GM12874 (cell line): ENCODE results near the gene SP7.

Source experiments
- TF ChIP-seq, protein P1 (sequence below): IDR thresholded peaks from 2 replicates; pipeline ENCODE4 v1.5.1; 2011; ENCODE audit warnings: low read depth, mild to moderate bottlenecking, control low read depth, low read length, moderate library complexity; ENCODE audit not compliant: insufficient read depth

The SP7 gene

DNA sequence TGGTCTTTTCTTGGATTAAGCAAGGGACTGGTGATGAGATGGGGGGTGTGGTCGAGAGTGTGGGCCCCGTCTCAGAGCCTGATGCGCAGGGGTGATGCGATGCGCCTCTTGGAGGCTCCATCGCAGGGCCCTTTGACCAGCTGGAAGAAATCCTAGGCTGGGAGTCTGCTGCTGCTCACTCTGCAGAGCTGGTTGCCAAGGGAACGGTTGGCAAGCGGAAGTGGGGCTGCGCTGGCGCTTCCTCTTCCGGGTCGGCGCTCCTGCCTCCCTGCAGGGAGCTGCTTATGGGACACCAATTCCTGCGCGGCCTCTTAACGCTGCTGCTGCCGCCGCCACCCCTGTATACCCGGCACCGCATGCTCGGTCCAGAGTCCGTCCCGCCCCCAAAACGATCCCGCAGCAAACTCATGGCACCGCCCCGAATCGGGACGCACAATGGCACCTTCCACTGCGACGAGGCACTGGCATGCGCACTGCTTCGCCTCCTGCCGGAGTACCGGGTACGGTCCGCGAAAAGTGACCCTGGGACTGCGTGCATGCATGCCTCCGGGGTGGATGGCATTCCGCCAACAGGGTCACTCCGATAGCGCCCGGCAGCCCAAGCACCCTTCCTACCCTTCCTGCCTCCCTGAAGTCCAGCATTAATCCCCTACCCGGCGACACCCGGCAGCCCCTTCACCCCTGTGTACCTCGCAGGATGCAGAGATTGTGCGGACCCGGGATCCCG lies 36.5 kb downstream of the SP7 start, which contains the start of gene MYG1:
Gene MYG1 (plus strand): TSS at position 242 of the 727 bp plus-strand sequence. CDS start 43 bp downstream, at position 285.
- TF ChIP-seq, protein P1, sequence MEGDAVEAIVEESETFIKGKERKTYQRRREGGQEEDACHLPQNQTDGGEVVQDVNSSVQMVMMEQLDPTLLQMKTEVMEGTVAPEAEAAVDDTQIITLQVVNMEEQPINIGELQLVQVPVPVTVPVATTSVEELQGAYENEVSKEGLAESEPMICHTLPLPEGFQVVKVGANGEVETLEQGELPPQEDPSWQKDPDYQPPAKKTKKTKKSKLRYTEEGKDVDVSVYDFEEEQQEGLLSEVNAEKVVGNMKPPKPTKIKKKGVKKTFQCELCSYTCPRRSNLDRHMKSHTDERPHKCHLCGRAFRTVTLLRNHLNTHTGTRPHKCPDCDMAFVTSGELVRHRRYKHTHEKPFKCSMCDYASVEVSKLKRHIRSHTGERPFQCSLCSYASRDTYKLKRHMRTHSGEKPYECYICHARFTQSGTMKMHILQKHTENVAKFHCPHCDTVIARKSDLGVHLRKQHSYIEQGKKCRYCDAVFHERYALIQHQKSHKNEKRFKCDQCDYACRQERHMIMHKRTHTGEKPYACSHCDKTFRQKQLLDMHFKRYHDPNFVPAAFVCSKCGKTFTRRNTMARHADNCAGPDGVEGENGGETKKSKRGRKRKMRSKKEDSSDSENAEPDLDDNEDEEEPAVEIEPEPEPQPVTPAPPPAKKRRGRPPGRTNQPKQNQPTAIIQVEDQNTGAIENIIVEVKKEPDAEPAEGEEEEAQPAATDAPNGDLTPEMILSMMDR: no peak

GRCh38 chr12:53299101-53299453 lies 37.1 kb downstream of the SP7 start:
- TF ChIP-seq, protein P1: no peak

DNA sequence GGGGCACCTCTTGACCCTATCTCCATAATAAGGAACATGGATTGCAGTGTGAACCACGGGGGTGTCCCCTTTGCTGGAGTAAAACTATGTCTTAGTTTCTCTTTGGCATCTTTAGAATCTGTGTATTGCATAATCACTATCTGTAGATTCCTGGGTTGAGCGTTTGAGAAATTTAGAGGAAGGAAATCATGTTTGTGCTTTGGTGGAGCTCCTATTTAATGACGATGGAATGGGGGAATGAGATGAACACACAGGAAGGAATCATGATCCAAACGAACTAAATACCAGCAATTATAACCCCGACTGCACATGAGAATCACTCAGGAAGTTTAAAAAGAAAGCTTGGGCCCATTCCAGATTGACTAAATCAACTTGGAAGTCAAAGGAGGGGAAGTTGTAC lies 38.0 kb downstream of the SP7 start:
- TF ChIP-seq, protein P1: no peak

DNA sequence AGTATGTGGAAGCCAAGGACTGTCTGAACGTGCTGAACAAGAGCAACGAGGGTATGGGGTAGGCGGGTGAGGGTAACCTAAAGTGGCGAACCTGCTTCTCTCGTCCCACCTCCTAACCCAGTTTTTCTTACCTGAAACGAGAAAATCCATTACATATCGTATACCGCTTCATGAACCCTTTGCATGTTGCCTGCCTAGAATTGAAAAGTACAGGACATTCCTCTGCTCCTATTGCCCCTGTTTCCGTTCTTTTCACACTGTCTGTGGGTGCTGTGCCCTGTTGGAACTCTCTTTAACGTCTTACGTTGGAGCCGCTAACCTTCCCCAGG lies 40.3 kb downstream of the SP7 start:
- TF ChIP-seq, protein P1: no peak

DNA sequence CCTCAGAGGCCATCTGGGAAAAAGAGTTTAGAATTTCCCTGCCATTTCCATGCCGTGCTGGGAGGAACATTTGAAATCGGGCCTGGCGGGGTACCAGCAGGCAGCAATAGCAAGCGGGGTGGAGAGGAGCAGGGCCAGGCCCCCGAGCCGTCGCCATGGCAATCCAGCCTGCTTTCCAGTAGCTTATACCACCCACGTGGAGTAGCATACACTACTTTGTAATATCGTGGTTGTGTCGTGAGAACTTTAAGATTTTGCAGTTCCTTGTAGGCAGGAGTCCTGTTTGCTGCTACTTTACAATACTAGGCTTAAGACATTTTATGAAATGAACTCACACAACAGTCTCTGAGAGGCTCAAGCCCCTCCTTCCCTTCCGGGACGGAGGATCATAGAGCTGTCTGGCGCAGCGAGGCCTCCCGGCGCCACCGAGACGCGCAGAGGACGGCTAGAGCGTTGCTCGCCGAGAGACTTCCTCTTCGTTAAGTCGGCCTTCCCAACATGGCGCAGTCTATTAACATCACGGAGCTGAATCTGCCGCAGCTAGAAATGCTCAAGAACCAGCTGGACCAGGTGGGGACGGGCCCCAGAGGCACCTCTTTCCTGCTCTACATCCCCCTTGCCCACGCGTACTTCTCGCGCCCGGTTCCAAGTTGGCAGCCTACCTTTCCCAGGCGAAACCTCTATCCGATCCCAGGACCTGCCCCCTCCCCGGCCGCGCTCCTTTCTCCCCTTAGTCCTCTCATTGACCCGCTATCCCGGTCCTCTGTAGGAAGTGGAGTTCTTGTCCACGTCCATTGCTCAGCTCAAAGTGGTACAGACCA lies 40.9 kb downstream of the SP7 start, which contains the start of gene PFDN5:
Gene PFDN5 (plus strand): TSS at position 473 of the 821 bp plus-strand sequence. CDS start 26 bp downstream, at position 499.
- TF ChIP-seq, protein P1: no peak

DNA sequence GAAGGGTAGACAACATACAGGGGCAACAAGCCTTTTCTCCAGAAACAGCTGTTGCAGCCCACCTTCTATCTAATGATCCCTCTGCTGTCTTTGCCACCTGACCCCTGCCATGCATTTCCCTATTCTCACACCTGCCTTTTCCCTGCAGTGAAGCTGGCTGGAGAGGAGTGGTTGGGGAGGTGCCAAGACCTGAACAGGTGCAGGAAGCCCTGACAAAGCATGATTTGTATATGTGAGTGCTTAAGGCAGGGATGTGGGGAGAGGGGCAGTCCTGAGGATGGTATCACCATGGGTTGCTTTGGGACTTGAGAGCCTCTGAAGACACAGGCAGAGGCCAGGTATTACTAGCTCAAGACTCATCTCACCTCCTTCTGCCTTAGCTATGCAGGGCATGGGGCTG lies 43.7 kb downstream of the SP7 start:
- TF ChIP-seq, protein P1: no peak

DNA sequence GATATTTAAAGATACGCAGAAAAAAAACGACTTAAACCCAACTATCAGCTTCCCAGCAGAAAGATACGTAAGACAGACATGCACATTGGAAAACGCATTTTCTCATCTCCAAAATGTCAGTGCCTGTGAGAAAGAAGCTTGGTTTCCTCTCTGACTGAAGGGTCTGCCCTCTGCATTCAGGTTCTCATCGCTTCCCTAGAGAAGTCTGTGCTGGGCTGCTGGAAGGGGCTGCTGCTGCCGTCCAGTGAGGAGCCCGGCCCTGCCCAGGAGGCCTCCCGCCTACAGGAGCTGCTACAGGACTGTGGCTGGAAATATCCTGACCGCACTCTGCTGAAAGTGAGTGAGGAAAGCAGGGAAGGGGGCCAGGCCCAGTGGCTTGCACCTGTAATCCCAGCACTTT lies 45.5 kb downstream of the SP7 start:
- TF ChIP-seq, protein P1: no peak
